ENCODE data around the gene ELP4. TPM values are rescaled to one million over a fixed set of nuclear protein-coding genes. Genes with fewer than 3 reads are reported as not detected.
"Not testable (repeated sequence)": the region's sequence is repeated elsewhere in the genome, so short reads cannot be mapped to it uniquely, and the experiment has no call there.

ELP4 gene
- total and polyA plus RNA-seq, 11 donors = 8.5 to 20.7 (median 14.1) TPM

DNA sequence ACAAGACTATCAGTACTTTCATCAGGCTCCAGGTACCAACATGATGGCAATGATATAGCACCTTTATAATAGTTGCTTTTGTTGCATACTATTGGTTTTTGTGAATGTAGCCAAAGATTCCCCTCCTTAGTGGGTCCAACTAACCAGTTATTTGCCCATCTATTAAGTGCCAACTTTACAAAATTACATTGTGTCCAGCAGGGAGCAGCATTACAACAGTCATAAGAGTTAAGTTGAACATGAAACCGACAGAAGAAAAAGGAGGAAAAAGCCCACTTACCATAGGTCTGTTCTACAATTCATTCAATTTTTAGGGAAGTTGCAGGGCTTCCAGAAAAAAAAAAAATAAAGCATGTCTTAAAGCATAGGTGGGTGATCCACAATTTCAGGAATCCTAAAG, 21.7 kb upstream of the ELP4 start:
- Histone ChIP-seq H3K27ac (no peak overlapping the region), H3K27me3 (no peaks in the 10 kb centered on the region), H3K4me3 (no peak overlapping the region), H3K36me3 (no peaks in the 10 kb centered on the region), H3K9me3 (no peaks in the 10 kb centered on the region), H3K4me1 (peaks cover 0 to 12% (median 0%) of the 10 kb centered on the region in 12 donors)
- TF ChIP-seq POLR2A (IDR thresholded peaks at IDR 0.05) = no peak
- TF ChIP-seq, protein P1, sequence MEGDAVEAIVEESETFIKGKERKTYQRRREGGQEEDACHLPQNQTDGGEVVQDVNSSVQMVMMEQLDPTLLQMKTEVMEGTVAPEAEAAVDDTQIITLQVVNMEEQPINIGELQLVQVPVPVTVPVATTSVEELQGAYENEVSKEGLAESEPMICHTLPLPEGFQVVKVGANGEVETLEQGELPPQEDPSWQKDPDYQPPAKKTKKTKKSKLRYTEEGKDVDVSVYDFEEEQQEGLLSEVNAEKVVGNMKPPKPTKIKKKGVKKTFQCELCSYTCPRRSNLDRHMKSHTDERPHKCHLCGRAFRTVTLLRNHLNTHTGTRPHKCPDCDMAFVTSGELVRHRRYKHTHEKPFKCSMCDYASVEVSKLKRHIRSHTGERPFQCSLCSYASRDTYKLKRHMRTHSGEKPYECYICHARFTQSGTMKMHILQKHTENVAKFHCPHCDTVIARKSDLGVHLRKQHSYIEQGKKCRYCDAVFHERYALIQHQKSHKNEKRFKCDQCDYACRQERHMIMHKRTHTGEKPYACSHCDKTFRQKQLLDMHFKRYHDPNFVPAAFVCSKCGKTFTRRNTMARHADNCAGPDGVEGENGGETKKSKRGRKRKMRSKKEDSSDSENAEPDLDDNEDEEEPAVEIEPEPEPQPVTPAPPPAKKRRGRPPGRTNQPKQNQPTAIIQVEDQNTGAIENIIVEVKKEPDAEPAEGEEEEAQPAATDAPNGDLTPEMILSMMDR (IDR thresholded peaks at IDR 0.05) = peak in 11 of 12 donors; percentile 12 to 46 (median 30)
- no peak for ATAC-seq
- 18 to 24% (median 21%) methylated on average over 1 of the region's 1 CpG for WGBS, 4 donors
- no peak for DNase-seq
- intact Hi-C loops (cut with DNase I) = loop anchor here in 5 of 10 donors (5.0 to 10.0 kb wide), 5 partner anchors 93 to 687 kb away; no protein-coding TSS in a partner anchor

DNA sequence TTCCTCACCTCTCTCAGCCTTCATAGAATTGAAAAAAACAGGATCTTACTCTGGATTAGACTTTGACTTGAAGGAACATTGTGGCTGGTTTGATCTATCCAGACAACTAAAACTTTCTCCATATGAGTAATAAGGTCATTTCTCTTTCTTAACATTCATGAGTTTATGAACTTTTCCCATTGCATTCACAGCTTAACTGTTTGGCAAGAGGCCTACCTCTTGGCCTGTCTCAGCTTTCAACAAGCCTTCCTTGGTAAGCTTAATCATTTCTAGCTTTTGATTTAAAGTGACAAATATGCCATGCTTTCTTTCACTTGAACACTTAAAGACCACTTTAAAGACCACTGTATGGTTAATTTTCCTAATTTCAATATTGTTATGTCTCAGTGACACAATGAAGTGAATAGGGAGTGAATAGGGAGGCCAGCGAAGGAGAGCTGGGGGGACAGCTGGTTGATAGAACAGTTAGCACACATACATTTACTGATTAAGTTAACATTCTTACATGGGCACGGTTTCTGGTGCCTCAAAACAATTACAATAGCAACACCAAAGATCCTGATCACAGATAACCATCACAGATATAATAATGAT, 17.1 kb upstream of the ELP4 start:
- TF ChIP-seq, protein P1 (IDR thresholded peaks at IDR 0.05) = no peak
- no peak for TF ChIP-seq POLR2A (IDR thresholded peaks at IDR 0.05)
- no peak overlapping the region for H3K4me3 ChIP-seq
- ATAC-seq = no peak
- no peaks in the 10 kb centered on the region for H3K27me3 ChIP-seq
- intact Hi-C loops (cut with DNase I) = loop anchor here in 1 of 10 donors (10.0 kb wide), 1 partner anchor 382 kb away; no protein-coding TSS in a partner anchor
- 72 to 83% (median 79%) methylated on average over 2 of the region's 2 CpGs for WGBS, 4 donors
- DNase-seq = no peak
- H3K36me3 ChIP-seq = no peaks in the 10 kb centered on the region
- H3K27ac ChIP-seq = no peak overlapping the region
- H3K4me1 ChIP-seq = peaks cover 0 to 12% (median 0%) of the 10 kb centered on the region in 12 donors
- H3K9me3 ChIP-seq = no peaks in the 10 kb centered on the region

DNA sequence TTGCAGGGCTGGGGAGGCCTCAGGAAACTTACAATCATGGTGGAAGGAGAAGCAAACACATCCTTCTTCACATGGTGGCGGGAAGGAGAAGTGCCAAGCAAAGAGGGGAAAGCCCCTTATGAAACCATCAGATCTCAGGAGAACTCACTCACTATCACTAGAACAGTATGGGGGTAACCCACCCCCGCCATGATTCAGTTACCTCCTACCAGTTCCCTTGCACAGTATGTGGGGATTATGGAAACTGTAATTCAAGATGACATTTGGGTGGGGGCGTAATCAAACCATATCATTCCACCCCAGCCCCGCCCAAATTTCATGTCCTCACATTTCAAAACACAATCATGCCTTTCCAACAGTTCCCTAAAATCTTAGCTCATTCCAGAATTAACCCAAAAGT, 16.3 kb upstream of the ELP4 start:
- no peak for ATAC-seq
- TF ChIP-seq, protein P1 (IDR thresholded peaks at IDR 0.05) = no peak
- no peak for TF ChIP-seq POLR2A (IDR thresholded peaks at IDR 0.05)
- Histone ChIP-seq H3K4me3 (no peak overlapping the region), H3K27ac (no peak overlapping the region), H3K27me3 (no peaks in the 10 kb centered on the region), H3K4me1 (peaks cover 0 to 12% (median 0%) of the 10 kb centered on the region in 12 donors), H3K9me3 (no peaks in the 10 kb centered on the region), H3K36me3 (no peaks in the 10 kb centered on the region)
- WGBS, 4 donors = 93 to 100% (median 96%) methylated on average over 4 of the region's 4 CpGs
- intact Hi-C loops (cut with DNase I) = loop anchor here in 1 of 10 donors (10.0 kb wide), 1 partner anchor 382 kb away; no protein-coding TSS in a partner anchor
- DNase-seq = no peak

DNA sequence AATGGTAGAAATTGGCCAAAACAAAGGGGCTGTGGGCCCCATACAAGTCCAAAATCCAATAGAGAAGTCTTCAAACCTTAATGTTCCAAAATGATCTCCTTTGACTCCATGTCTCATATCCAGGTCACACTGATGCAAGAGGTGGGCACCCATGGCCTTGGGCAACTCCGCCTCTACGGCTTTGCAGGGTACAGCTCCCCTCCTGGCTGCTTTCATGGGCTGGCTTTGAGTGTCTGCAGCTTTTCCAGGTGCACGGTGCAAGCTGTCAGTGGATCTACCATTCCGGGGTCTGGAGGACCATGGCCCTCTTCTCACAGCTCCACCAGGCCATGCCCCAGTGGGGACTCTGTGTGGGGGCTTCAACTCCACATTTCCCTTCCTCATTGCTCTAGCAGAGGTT, 15.8 kb upstream of the ELP4 start:
- 95 to 100% (median 99%) methylated on average over 3 to 4 of the region's 4 CpGs for WGBS, 4 donors
- not testable (repeated sequence) for H3K9me3 ChIP-seq, DNase-seq, H3K27me3 ChIP-seq, H3K36me3 ChIP-seq, H3K27ac ChIP-seq, H3K4me3 ChIP-seq, ATAC-seq
- H3K4me1 ChIP-seq = peaks cover 0 to 12% (median 0%) of the 10 kb centered on the region in 12 donors
- intact Hi-C loops (cut with DNase I) = loop anchor here in 1 of 10 donors (10.0 kb wide), 1 partner anchor 381 kb away; no protein-coding TSS in a partner anchor
